ENCODE results near the gene TMEM101. TPM values are rescaled to one million over a fixed set of nuclear protein-coding genes. Genes with fewer than 3 reads are reported as not detected.
A peak's percentile ranks its signal among the peaks of the same experiment; 100 is the strongest.

Gene TMEM101
- total RNA-seq, 1 experiment from 2014 or later: 32.1 TPM

- TF ChIP-seq PRDM15 (CRISPR knock-in tag; IDR thresholded peaks at IDR 0.05): peak; percentile 13; the same call in 1 of the 2 replicates
- TF ChIP-seq CBFB (CRISPR knock-in tag; IDR thresholded peaks at IDR 0.05; ENCODE audit: low read depth): no peak
- no peak for TF ChIP-seq NR2C2 (CRISPR knock-in tag; IDR thresholded peaks at IDR 0.05)
Observed at GRCh38 chr17:44006598-44007345, 8.0 kb downstream of the TMEM101 start (continued).

DNA sequence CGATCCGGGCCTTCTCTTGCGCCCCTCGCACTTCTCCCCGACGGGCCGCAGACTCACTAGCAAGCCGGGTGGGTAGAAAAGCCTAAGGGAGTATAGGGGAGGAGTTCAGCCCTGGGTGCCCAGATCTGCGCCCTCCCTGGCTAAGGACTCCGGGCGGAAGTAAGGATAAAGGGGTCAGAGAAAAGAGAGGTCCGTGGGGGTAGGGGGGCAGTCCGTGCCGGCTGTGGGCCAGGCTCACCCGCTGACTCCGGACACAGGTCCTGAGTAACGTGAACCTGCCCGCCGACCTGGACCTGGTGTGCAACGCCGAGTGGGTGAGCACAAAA is 8.5 kb downstream of the TMEM101 start:
- ChIA-PET CTCF (interaction anchor here (0.5 to 7.0 kb wide), 25 partner anchors 23 to 348 kb away, joined by 3 to 74 read pairs (median 5); partner anchors contain the start of genes HDAC5, PPY and PYY), POLR2A (interaction anchor here (0.6 to 1.5 kb wide), 5 partner anchors 12 to 217 kb away, joined by 3 to 4 read pairs (median 3); no protein-coding TSS in a partner anchor)
- no peak for DNase-seq (ENCODE audit: low spot score)
- TF ChIP-seq, protein P1, sequence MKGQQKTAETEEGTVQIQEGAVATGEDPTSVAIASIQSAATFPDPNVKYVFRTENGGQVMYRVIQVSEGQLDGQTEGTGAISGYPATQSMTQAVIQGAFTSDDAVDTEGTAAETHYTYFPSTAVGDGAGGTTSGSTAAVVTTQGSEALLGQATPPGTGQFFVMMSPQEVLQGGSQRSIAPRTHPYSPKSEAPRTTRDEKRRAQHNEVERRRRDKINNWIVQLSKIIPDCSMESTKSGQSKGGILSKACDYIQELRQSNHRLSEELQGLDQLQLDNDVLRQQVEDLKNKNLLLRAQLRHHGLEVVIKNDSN (CRISPR knock-in tag; IDR thresholded peaks at IDR 0.05): no peak
- TF ChIP-seq, protein P2, sequence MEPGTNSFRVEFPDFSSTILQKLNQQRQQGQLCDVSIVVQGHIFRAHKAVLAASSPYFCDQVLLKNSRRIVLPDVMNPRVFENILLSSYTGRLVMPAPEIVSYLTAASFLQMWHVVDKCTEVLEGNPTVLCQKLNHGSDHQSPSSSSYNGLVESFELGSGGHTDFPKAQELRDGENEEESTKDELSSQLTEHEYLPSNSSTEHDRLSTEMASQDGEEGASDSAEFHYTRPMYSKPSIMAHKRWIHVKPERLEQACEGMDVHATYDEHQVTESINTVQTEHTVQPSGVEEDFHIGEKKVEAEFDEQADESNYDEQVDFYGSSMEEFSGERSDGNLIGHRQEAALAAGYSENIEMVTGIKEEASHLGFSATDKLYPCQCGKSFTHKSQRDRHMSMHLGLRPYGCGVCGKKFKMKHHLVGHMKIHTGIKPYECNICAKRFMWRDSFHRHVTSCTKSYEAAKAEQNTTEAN (CRISPR knock-in tag; IDR thresholded peaks at IDR 0.05): peak; percentile 7; the same call in 1 of the 2 replicates
- Mint-ChIP-seq H3K4me3 (peak overlapping the region; percentile 92), H3K27ac (peak overlapping the region; percentile 83), H3K9me3 (no peaks in the 10 kb centered on the region), H3K27me3 (ENCODE audit: low read depth) (peaks cover 23% of the 10 kb centered on the region), H3K36me3 (peaks cover 10% of the 10 kb centered on the region; the same call in 1 of the 2 replicates), H3K4me1 (peaks cover 20% of the 10 kb centered on the region)
- peak; percentile 0; the same call in 1 of the 2 replicates for ATAC-seq

DNA sequence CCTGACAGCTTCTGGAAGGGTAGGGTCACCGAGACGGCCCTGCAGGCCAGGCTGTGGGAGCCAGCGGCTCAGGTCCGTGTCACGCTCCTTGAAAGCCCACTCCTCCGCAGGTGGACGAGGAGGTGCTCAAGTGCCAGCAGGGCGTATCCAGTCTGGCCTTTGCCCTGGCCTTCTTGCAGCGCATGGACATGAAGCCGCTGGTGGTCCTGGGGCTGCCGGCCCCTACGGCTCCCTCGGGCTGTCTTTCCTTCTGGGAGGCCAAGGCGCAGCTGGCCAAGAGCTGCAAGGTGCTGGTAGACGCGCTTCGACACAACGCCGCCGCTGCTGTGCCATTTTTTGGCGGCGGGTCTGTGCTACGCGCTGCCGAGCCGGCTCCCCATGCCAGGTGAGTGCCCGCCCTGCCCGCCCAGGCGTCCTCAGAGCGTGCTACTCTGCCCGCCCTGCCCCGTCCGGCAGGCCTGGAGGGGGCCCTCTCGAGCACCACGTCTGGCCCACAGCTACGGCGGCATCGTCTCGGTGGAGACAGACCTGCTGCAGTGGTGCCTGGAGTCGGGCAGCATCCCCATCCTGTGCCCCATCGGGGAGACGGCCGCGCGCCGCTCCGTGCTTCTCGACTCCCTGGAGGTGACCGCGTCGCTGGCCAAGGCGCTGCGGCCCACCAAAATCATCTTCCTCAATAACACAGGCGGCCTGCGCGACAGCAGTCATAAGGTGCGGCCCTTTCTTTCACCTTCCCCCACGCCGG is 9.1 kb downstream of the TMEM101 start:
- Mint-ChIP-seq H3K9me3 (no peaks in the 10 kb centered on the region), H3K27me3 (ENCODE audit: low read depth) (peaks cover 26% of the 10 kb centered on the region), H3K36me3 (peaks cover 9% of the 10 kb centered on the region; the same call in 1 of the 2 replicates), H3K27ac (peak overlapping the region; percentile 83), H3K4me1 (peaks cover 20% of the 10 kb centered on the region), H3K4me3 (peak overlapping the region; percentile 92)
- ChIA-PET CTCF (interaction anchor here (0.5 to 7.0 kb wide), 29 partner anchors 11 to 349 kb away, joined by 3 to 74 read pairs (median 5); partner anchors contain the start of genes HDAC5, PPY and PYY), POLR2A (interaction anchor here (0.6 to 1.5 kb wide), 7 partner anchors 9 to 217 kb away, joined by 3 to 5 read pairs (median 3); partner anchors contain the start of gene TMEM101)
- DNase-seq (ENCODE audit: low spot score) (peak; percentile 77), ATAC-seq (peak; percentile 48)
- TF ChIP-seq ZNF138 (CRISPR knock-in tag; conservative IDR thresholded peaks at IDR 0.05) (0 out of 2 replicates have a peak, but pooled peaks have one; percentile 62), PRDM15 (CRISPR knock-in tag; IDR thresholded peaks at IDR 0.05) (peak; percentile 78), RORB (CRISPR knock-in tag; IDR thresholded peaks at IDR 0.05) (no peak), FOXK1 (CRISPR knock-in tag; IDR thresholded peaks at IDR 0.05) (peak; percentile 54; the same call in 1 of the 2 replicates), ZNF263 (CRISPR knock-in tag; IDR thresholded peaks at IDR 0.05; ENCODE audit: low read depth) (0 out of 2 replicates have a peak, but pooled peaks have one; percentile 9)
- TF ChIP-seq, protein P2 (CRISPR knock-in tag; IDR thresholded peaks at IDR 0.05): peak; percentile 44; the same call in 1 of the 2 replicates
- TF ChIP-seq, protein P3, sequence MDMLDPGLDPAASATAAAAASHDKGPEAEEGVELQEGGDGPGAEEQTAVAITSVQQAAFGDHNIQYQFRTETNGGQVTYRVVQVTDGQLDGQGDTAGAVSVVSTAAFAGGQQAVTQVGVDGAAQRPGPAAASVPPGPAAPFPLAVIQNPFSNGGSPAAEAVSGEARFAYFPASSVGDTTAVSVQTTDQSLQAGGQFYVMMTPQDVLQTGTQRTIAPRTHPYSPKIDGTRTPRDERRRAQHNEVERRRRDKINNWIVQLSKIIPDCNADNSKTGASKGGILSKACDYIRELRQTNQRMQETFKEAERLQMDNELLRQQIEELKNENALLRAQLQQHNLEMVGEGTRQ (CRISPR knock-in tag; IDR thresholded peaks at IDR 0.05): no peak
- TF ChIP-seq, protein P4, sequence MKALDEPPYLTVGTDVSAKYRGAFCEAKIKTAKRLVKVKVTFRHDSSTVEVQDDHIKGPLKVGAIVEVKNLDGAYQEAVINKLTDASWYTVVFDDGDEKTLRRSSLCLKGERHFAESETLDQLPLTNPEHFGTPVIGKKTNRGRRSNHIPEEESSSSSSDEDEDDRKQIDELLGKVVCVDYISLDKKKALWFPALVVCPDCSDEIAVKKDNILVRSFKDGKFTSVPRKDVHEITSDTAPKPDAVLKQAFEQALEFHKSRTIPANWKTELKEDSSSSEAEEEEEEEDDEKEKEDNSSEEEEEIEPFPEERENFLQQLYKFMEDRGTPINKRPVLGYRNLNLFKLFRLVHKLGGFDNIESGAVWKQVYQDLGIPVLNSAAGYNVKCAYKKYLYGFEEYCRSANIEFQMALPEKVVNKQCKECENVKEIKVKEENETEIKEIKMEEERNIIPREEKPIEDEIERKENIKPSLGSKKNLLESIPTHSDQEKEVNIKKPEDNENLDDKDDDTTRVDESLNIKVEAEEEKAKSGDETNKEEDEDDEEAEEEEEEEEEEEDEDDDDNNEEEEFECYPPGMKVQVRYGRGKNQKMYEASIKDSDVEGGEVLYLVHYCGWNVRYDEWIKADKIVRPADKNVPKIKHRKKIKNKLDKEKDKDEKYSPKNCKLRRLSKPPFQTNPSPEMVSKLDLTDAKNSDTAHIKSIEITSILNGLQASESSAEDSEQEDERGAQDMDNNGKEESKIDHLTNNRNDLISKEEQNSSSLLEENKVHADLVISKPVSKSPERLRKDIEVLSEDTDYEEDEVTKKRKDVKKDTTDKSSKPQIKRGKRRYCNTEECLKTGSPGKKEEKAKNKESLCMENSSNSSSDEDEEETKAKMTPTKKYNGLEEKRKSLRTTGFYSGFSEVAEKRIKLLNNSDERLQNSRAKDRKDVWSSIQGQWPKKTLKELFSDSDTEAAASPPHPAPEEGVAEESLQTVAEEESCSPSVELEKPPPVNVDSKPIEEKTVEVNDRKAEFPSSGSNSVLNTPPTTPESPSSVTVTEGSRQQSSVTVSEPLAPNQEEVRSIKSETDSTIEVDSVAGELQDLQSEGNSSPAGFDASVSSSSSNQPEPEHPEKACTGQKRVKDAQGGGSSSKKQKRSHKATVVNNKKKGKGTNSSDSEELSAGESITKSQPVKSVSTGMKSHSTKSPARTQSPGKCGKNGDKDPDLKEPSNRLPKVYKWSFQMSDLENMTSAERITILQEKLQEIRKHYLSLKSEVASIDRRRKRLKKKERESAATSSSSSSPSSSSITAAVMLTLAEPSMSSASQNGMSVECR (CRISPR knock-in tag; IDR thresholded peaks at IDR 0.05; ENCODE audit: borderline replicate concordance): 0 out of 2 replicates have a peak, but pooled peaks have one; percentile 1

All from WTC11 (cell line).